COLO668 (cell line): ENCODE results near the gene BCL3.

Experiments used
- DNase-seq: peaks from one replicate; lab custom pipeline; 2025; ENCODE audit not compliant: unreplicated experiment; lab: John Stamatoyannopoulos, UW

Gene BCL3

GRCh38 chr19:44741258-44741731 lies 7.2 kb upstream of the BCL3 start:
- no peak for DNase-seq

- peak; percentile 70 for DNase-seq
Measured at GRCh38 chr19:44741841-44742329, 6.6 kb upstream of the BCL3 start.

- DNase-seq: no peak
Measured at GRCh38 chr19:44742330-44743061, 6.0 kb upstream of the BCL3 start.

- no peak for DNase-seq
Measured at GRCh38 chr19:44744871-44745332, 3.6 kb upstream of the BCL3 start.

GRCh38 chr19:44745341-44745831 lies 3.1 kb upstream of the BCL3 start:
- DNase-seq: peak; percentile 61

GRCh38 chr19:44745887-44746600 lies 2.5 kb upstream of the BCL3 start:
- DNase-seq: no peak

- no peak for DNase-seq
Measured at GRCh38 chr19:44746616-44746945, 1.9 kb upstream of the BCL3 start.

- DNase-seq: peak; percentile 90
Measured at GRCh38 chr19:44746946-44747738, 1.4 kb upstream of the BCL3 start.

- peak; percentile 58 for DNase-seq
Measured at GRCh38 chr19:44747739-44748425, 626 bp upstream of the BCL3 start.

- DNase-seq: no peak
Measured at GRCh38 chr19:44749292-44749691, 784 bp downstream of the BCL3 start.

- DNase-seq: no peak
Measured at GRCh38 chr19:44749994-44750393, 1.5 kb downstream of the BCL3 start.

GRCh38 chr19:44752123-44752815 lies 3.8 kb downstream of the BCL3 start:
- no peak for DNase-seq

- peak; percentile 96 for DNase-seq
Measured at GRCh38 chr19:44752816-44753625, 4.5 kb downstream of the BCL3 start.

GRCh38 chr19:44753626-44753931 lies 5.1 kb downstream of the BCL3 start:
- no peak for DNase-seq

GRCh38 chr19:44753932-44754749 lies 5.6 kb downstream of the BCL3 start:
- peak; percentile 91 for DNase-seq

GRCh38 chr19:44754750-44755080 lies 6.2 kb downstream of the BCL3 start:
- no peak for DNase-seq

- no peak for DNase-seq
Measured at GRCh38 chr19:44755219-44755618, 6.7 kb downstream of the BCL3 start.

- DNase-seq: no peak
Measured at GRCh38 chr19:44756089-44756562, 7.6 kb downstream of the BCL3 start.
